ENCODE data around the gene TRPT1.

Gene TRPT1

DNA sequence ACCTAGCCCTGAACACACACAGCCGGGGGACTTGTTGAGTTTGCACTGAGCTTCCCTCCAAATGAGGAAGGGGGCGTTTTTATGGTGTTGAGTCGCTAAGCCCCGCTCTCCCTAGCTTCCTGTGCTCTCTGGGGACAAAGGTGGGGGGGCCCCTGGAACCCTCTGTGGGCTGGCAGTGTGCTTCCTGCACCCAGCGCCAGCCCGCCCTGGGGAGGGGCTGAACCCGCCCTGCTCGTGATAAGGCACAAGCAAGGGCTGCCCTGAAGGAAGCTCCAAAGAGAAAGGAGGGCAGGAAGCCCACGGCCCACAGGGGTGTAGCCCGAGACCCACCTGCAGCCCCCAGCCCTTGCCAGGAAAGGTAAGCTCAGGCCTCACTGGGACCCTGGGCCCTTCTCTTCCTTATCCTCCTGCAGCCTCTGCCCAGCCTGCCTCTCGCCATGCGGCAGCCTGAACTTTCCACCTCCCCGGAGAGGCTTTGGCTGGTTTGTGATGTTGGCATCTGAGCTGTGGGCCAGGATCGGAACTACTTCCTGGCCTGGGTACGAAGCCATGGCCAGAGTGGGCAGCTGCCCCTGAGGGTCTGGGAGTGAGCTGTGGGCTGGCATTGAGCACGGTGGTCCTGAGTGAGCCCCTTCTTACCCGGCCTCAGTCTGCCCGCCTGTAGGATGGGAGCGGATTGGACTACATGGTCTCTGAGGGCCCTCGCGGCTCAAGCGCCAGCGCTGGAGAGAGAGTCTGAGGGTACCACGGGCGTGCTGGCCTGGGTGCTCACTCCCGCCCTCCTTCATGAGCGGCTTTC lies 19.3 kb downstream of the TRPT1 start, which contains the start of gene FERMT3:
Gene FERMT3, plus strand, starts transcription at position 265 of the 799 bp plus-strand sequence. CDS start 644 bp downstream, outside the sequence.
- Histone ChIP-seq H3K9ac (ENCODE audit: low read depth, low read length, poor library complexity) (no peak within 1 kb of the TSS), H4K8ac (ENCODE audit: low read depth, low read length) (no peak within 1 kb of the TSS), H3K23ac (ENCODE audit: low read depth, low read length, poor library complexity) (peak within 1 kb of the TSS; percentile 85), H3K4ac (ENCODE audit: low read length) (no peak within 1 kb of the TSS), H3K18ac (ENCODE audit: low read length) (peak within 1 kb of the TSS; percentile 38), H3K79me1 (ENCODE audit: low read depth, low read length) (peaks cover 2% of the 10 kb centered on the region), H2BK5ac (ENCODE audit: low read length) (peak within 1 kb of the TSS; percentile 80), H3K27me3 (ENCODE audit: control insufficient read depth in 3 of 3, insufficient read depth in 3 of 3, low read depth in 1 of 3, low read length in 3 of 3) (no peaks in the 10 kb centered on the region), H3K4me1 (ENCODE audit: control insufficient read depth in 2 of 2, insufficient read depth in 1 of 2, low read depth in 1 of 2, low read length in 2 of 2) (peaks cover 6 to 11% of the 10 kb centered on the region in 2 donors), H2AK5ac (ENCODE audit: low read depth, low read length) (no peak within 1 kb of the TSS), H3K36me3 (replicated peaks in 1 of 2; ENCODE audit: control insufficient read depth in 2 of 2, insufficient read depth in 2 of 2, low read length in 2 of 2) (peaks cover 44 to 54% of the 10 kb centered on the region in 2 donors), H2AFZ (ENCODE audit: low read length) (peak within 1 kb of the TSS; percentile 31), H3K4me3 (ENCODE audit: low read length in 2 of 2) (no peak within 1 kb of the TSS), H2BK120ac (ENCODE audit: low read depth, low read length) (no peak within 1 kb of the TSS), H4K91ac (ENCODE audit: low read depth, low read length, poor library complexity) (no peak within 1 kb of the TSS), H3K4me2 (ENCODE audit: insufficient read depth, low read length, poor library complexity, severe bottlenecking) (no peak within 1 kb of the TSS), H2BK15ac (ENCODE audit: low read length) (no peak within 1 kb of the TSS), H3K9me3 (replicated peaks in 1 of 2; ENCODE audit: control insufficient read depth in 2 of 2, insufficient read depth in 1 of 2, low read depth in 1 of 2, low read length in 2 of 2) (peaks cover 0 to 3% of the 10 kb centered on the region in 2 donors), H3K27ac (replicated peaks; ENCODE audit: low read length) (peak within 1 kb of the TSS; percentile 26), H2BK12ac (ENCODE audit: low read length) (peak within 1 kb of the TSS; percentile 22), H3K14ac (ENCODE audit: low read length) (no peak within 1 kb of the TSS)
- no peak for DNase-seq (ENCODE audit: low spot score)
- WGBS, 2 donors (ENCODE audit: extremely low coverage in 2 of 2, insufficient read length in 2 of 2, insufficient replicate concordance in 1 of 2): no CpG with 5 or more reads among the region's 27 CpGs

DNA sequence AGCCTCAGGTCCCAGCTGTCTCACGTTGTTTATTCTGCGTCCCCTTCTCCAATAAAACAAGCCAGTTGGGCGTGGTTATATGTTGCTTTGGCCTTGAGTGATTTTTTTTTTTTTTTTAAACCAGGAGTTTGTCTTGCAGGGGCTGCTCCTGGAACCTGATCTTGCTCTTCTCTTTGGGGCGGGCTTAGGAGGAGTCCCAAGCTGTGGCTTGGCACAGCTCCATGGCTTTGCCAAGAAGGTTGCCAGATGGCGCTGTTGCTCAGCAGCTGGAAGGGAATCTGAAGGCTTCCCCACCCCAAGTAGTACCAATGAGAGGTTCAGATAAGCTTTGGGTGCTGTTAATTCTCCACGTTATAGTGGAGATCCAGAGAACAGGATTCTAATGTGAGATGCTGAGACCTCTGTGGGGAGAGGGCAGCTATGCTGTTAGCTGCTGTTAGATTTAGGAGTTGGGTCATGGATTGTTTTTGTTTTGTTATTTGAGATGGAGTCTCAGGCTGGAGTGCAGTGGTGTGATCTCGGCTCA lies 21.5 kb downstream of the TRPT1 start:
- H3K27ac ChIP-seq (replicated peaks; ENCODE audit: low read length): no peak overlapping the region
- no peaks in the 10 kb centered on the region for H3K27me3 ChIP-seq (ENCODE audit: control insufficient read depth in 3 of 3, insufficient read depth in 3 of 3, low read depth in 1 of 3, low read length in 3 of 3)
- WGBS, 2 donors (ENCODE audit: extremely low coverage in 2 of 2, insufficient read length in 2 of 2, insufficient replicate concordance in 1 of 2): no CpG with 5 or more reads among the region's 7 CpGs
- no peak overlapping the region for H4K8ac ChIP-seq (ENCODE audit: low read depth, low read length)
- H2BK120ac ChIP-seq (ENCODE audit: low read depth, low read length): no peak overlapping the region
- H2BK15ac ChIP-seq (ENCODE audit: low read length): no peak overlapping the region
- H3K14ac ChIP-seq (ENCODE audit: low read length): no peak overlapping the region
- H2AK5ac ChIP-seq (ENCODE audit: low read depth, low read length): no peak overlapping the region
- no peak overlapping the region for H2BK5ac ChIP-seq (ENCODE audit: low read length)
- H3K36me3 ChIP-seq (replicated peaks in 1 of 2; ENCODE audit: control insufficient read depth in 2 of 2, insufficient read depth in 2 of 2, low read length in 2 of 2): peaks cover 60 to 76% of the 10 kb centered on the region in 2 donors
- peaks cover 2% of the 10 kb centered on the region for H3K79me1 ChIP-seq (ENCODE audit: low read depth, low read length)
- no peak overlapping the region for H3K23ac ChIP-seq (ENCODE audit: low read depth, low read length, poor library complexity)
- DNase-seq (ENCODE audit: low spot score): peak; percentile 48
- H3K4me1 ChIP-seq (ENCODE audit: control insufficient read depth in 2 of 2, insufficient read depth in 1 of 2, low read depth in 1 of 2, low read length in 2 of 2): peaks cover 6 to 11% of the 10 kb centered on the region in 2 donors
- no peak overlapping the region for H3K18ac ChIP-seq (ENCODE audit: low read length)
- no peak overlapping the region for H3K9ac ChIP-seq (ENCODE audit: low read depth, low read length, poor library complexity)
- no peak overlapping the region for H2AFZ ChIP-seq (ENCODE audit: low read length)
- H3K4me3 ChIP-seq (ENCODE audit: low read length in 2 of 2): no peak overlapping the region
- no peak overlapping the region for H3K4me2 ChIP-seq (ENCODE audit: insufficient read depth, low read length, poor library complexity, severe bottlenecking)
- peaks cover 0 to 3% of the 10 kb centered on the region in 2 donors for H3K9me3 ChIP-seq (replicated peaks in 1 of 2; ENCODE audit: control insufficient read depth in 2 of 2, insufficient read depth in 1 of 2, low read depth in 1 of 2, low read length in 2 of 2)
- H3K4ac ChIP-seq (ENCODE audit: low read length): no peak overlapping the region
- no peak overlapping the region for H4K91ac ChIP-seq (ENCODE audit: low read depth, low read length, poor library complexity)
- H2BK12ac ChIP-seq (ENCODE audit: low read length): no peak overlapping the region

DNA sequence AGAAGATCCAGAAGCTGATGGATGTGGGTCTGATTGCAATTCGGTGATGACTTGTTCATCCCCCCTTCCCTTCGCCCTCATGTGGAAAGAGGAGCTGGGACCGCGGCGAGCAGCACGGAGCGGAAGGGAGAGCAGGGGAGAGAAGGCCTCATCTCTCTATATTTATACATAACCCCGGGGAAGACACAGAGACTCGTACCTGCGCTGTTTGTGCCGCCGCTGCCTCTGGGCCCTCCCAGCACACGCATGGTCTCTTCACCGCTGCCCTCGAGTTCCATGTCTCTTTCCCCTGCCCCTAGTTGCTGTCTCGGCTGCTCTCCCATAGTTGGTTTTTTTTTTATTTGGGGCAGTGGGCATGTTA lies 21.9 kb downstream of the TRPT1 start:
- Histone ChIP-seq H2AK5ac (ENCODE audit: low read depth, low read length) (no peak overlapping the region), H3K36me3 (replicated peaks in 1 of 2; ENCODE audit: control insufficient read depth in 2 of 2, insufficient read depth in 2 of 2, low read length in 2 of 2) (peaks cover 60 to 80% of the 10 kb centered on the region in 2 donors), H3K9me3 (replicated peaks in 1 of 2; ENCODE audit: control insufficient read depth in 2 of 2, insufficient read depth in 1 of 2, low read depth in 1 of 2, low read length in 2 of 2) (peaks cover 0 to 3% of the 10 kb centered on the region in 2 donors), H4K91ac (ENCODE audit: low read depth, low read length, poor library complexity) (no peak overlapping the region), H3K27ac (replicated peaks; ENCODE audit: low read length) (no peak overlapping the region), H3K4ac (ENCODE audit: low read length) (no peak overlapping the region), H3K23ac (ENCODE audit: low read depth, low read length, poor library complexity) (no peak overlapping the region), H3K9ac (ENCODE audit: low read depth, low read length, poor library complexity) (no peak overlapping the region), H3K4me2 (ENCODE audit: insufficient read depth, low read length, poor library complexity, severe bottlenecking) (no peak overlapping the region), H4K8ac (ENCODE audit: low read depth, low read length) (no peak overlapping the region), H3K4me1 (ENCODE audit: control insufficient read depth in 2 of 2, insufficient read depth in 1 of 2, low read depth in 1 of 2, low read length in 2 of 2) (peaks cover 6 to 11% of the 10 kb centered on the region in 2 donors), H3K14ac (ENCODE audit: low read length) (no peak overlapping the region), H3K18ac (ENCODE audit: low read length) (no peak overlapping the region), H3K4me3 (ENCODE audit: low read length in 2 of 2) (no peak overlapping the region), H3K27me3 (ENCODE audit: control insufficient read depth in 3 of 3, insufficient read depth in 3 of 3, low read depth in 1 of 3, low read length in 3 of 3) (no peaks in the 10 kb centered on the region), H2BK12ac (ENCODE audit: low read length) (no peak overlapping the region), H2BK120ac (ENCODE audit: low read depth, low read length) (no peak overlapping the region), H2BK15ac (ENCODE audit: low read length) (no peak overlapping the region), H2AFZ (ENCODE audit: low read length) (no peak overlapping the region), H2BK5ac (ENCODE audit: low read length) (no peak overlapping the region), H3K79me1 (ENCODE audit: low read depth, low read length) (peaks cover 2% of the 10 kb centered on the region)
- whole genome bisulfite sequencing, 2 donors (ENCODE audit: extremely low coverage in 2 of 2, insufficient read length in 2 of 2, insufficient replicate concordance in 1 of 2): no CpG with 5 or more reads among the region's 16 CpGs
- no peak for DNase-seq (ENCODE audit: low spot score)

DNA sequence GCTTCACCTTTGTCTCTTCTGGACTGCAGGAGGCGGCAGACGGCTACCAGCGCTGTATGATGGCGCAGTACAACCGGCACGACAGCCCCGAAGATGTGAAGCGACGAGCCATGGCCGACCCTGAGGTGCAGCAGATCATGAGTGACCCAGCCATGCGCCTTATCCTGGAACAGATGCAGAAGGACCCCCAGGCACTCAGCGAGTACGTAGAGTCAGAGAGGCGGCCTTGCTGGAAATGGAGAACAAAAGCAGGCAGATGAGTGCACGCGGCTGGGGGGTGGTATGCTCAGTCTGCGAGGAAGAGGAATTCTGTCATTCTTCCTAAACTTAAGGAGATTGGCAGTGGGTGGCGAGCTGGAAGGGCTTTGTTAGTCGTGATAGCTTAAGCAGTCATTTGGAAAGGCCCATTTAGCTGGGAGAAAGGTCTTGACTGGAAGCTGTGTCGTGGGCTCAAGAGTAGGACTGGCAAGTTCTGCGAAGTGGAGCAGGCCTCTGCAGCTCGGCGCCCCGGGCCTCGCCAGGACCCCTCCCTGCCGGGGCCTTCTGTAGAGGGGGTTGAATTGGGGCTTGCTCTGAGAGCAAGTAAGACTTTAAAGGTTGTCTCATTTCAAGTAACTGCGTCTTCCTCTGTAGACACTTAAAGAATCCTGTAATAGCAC lies 22.4 kb downstream of the TRPT1 start:
- H2BK12ac ChIP-seq (ENCODE audit: low read length): no peak overlapping the region
- H3K4ac ChIP-seq (ENCODE audit: low read length): no peak overlapping the region
- H2BK5ac ChIP-seq (ENCODE audit: low read length): no peak overlapping the region
- no peak overlapping the region for H2AK5ac ChIP-seq (ENCODE audit: low read depth, low read length)
- H3K14ac ChIP-seq (ENCODE audit: low read length): no peak overlapping the region
- H3K9me3 ChIP-seq (replicated peaks in 1 of 2; ENCODE audit: control insufficient read depth in 2 of 2, insufficient read depth in 1 of 2, low read depth in 1 of 2, low read length in 2 of 2): peaks cover 0 to 3% of the 10 kb centered on the region in 2 donors
- no peak overlapping the region for H3K9ac ChIP-seq (ENCODE audit: low read depth, low read length, poor library complexity)
- no peak overlapping the region for H2BK120ac ChIP-seq (ENCODE audit: low read depth, low read length)
- H3K4me3 ChIP-seq (ENCODE audit: low read length in 2 of 2): no peak overlapping the region
- no peak overlapping the region for H3K23ac ChIP-seq (ENCODE audit: low read depth, low read length, poor library complexity)
- H3K79me1 ChIP-seq (ENCODE audit: low read depth, low read length): peaks cover 2% of the 10 kb centered on the region
- no peak for DNase-seq (ENCODE audit: low spot score)
- H3K18ac ChIP-seq (ENCODE audit: low read length): no peak overlapping the region
- no peak overlapping the region for H4K8ac ChIP-seq (ENCODE audit: low read depth, low read length)
- H3K27me3 ChIP-seq (ENCODE audit: control insufficient read depth in 3 of 3, insufficient read depth in 3 of 3, low read depth in 1 of 3, low read length in 3 of 3): no peaks in the 10 kb centered on the region
- H3K4me2 ChIP-seq (ENCODE audit: insufficient read depth, low read length, poor library complexity, severe bottlenecking): no peak overlapping the region
- H2BK15ac ChIP-seq (ENCODE audit: low read length): no peak overlapping the region
- peaks cover 60 to 85% of the 10 kb centered on the region in 2 donors for H3K36me3 ChIP-seq (replicated peaks in 1 of 2; ENCODE audit: control insufficient read depth in 2 of 2, insufficient read depth in 2 of 2, low read length in 2 of 2)
- H3K27ac ChIP-seq (replicated peaks; ENCODE audit: low read length): peak overlapping the region; percentile 30
- WGBS, 2 donors (ENCODE audit: extremely low coverage in 2 of 2, insufficient read length in 2 of 2, insufficient replicate concordance in 1 of 2): no CpG with 5 or more reads among the region's 27 CpGs
- no peak overlapping the region for H4K91ac ChIP-seq (ENCODE audit: low read depth, low read length, poor library complexity)
- no peak overlapping the region for H2AFZ ChIP-seq (ENCODE audit: low read length)
- H3K4me1 ChIP-seq (ENCODE audit: control insufficient read depth in 2 of 2, insufficient read depth in 1 of 2, low read depth in 1 of 2, low read length in 2 of 2): peaks cover 6 to 11% of the 10 kb centered on the region in 2 donors
